HepG2 (cell line): ENCODE data around the gene INAFM1. TPM values are rescaled to one million over a fixed set of nuclear protein-coding genes. Genes with fewer than 3 reads are reported as not detected.

Experiments used
- ATF1 ChIP-seq: IDR thresholded peaks from 2 replicates; pipeline ENCODE4 v1.6.1; 2016; ENCODE audit warnings: mild to moderate bottlenecking, control low read depth
- ATM ChIP-seq: fragments of 450-650 bp; IDR thresholded peaks from 2 replicates; pipeline ENCODE4 v1.7.1; 2017; ENCODE audit warnings: mild to moderate bottlenecking, borderline replicate concordance
- BCL6 ChIP-seq: IDR thresholded peaks from 2 replicates; pipeline ENCODE4 v1.6.1; 2016; ENCODE audit warnings: missing genetic modification reagents, missing compliant biosample characterization
- FOXC1 ChIP-seq: sonication (generic); formaldehyde crosslinking; IDR thresholded peaks from 2 replicates; pipeline ENCODE4 v1.8.0; 2022; ENCODE audit warnings: mild to moderate bottlenecking, missing genetic modification reagents, borderline replicate concordance
- polyA plus RNA-seq, 8 experiments: library from polyadenylated mRNA; depleted of rRNA in 3 of 8; stranded (reverse) in 7 of 8; unstranded in 1 of 8; fragments of >200 nt; fragmentation: Illumina TruSeq in 4 of 8; extraction: Trizol in 4 of 8; gene quantifications; 2 replicates each; pipeline versions ENCODE4 v1.2.1 to v1.2.3, GENCODE V29; 2011 to 2016; ENCODE audit warnings: low read depth in 4 of 8, missing spikeins in 1 of 8, mixed read lengths in 1 of 8; ENCODE audit not compliant: insufficient read depth in 1 of 8
- total RNA-seq, 5 experiments: library from RNA; depleted of rRNA; stranded (reverse); fragments of >200 nt; fragmentation: Illumina TruSeq; extraction: Trizol; gene quantifications; 2 replicates each; pipeline ENCODE4 v1.2.3, GENCODE V29; 2016; ENCODE audit warnings: low read depth in 1 of 5
- TF ChIP-seq, protein P1 (sequence below): sonication (generic); formaldehyde crosslinking; IDR thresholded peaks from 2 replicates; pipeline ENCODE4 v1.5.1; 2020; ENCODE audit warnings: mild to moderate bottlenecking, missing genetic modification reagents, borderline replicate concordance
- TF ChIP-seq, protein P2 (sequence below): sonication (generic); formaldehyde crosslinking; IDR thresholded peaks from 2 replicates; pipeline ENCODE4 v1.4.0; 2020; ENCODE audit warnings: mild to moderate bottlenecking, missing genetic modification reagents
- TF ChIP-seq, protein P3 (sequence below): sonication (generic); formaldehyde crosslinking; IDR thresholded peaks from 2 replicates; pipeline ENCODE4; 2020; ENCODE audit warnings: missing genetic modification reagents, mild to moderate bottlenecking, borderline replicate concordance
- TF ChIP-seq, protein P4 (sequence below): sonication (generic); formaldehyde crosslinking; IDR thresholded peaks from 2 replicates; pipeline ENCODE4 v1.9.0; 2021; ENCODE audit warnings: mild to moderate bottlenecking, missing genetic modification reagents
- TF ChIP-seq, protein P5 (sequence below), 2 experiments: sonication (generic) in 1 of 2; formaldehyde crosslinking in 1 of 2; IDR thresholded peaks; 2 replicates each; pipeline versions ENCODE4 v1.5.1 to v1.6.1; 2011 to 2020; ENCODE audit warnings: borderline replicate concordance in 1 of 2, low read depth in 1 of 2, low read length in 1 of 2, mild to moderate bottlenecking in 1 of 2, missing genetic modification reagents in 1 of 2, moderate library complexity in 1 of 2
- TF ChIP-seq, protein P6 (sequence below): sonication (generic); formaldehyde crosslinking; IDR thresholded peaks from 2 replicates; pipeline ENCODE4 v1.9.0; 2022; ENCODE audit warnings: low read depth, missing genetic modification reagents

Gene INAFM1
- total and polyA plus RNA-seq, 2 of the 13 experiments (the other 11 are each of a cell fraction or from before 2014, with no cell fraction given) = 0.88 to 1.9 TPM

DNA sequence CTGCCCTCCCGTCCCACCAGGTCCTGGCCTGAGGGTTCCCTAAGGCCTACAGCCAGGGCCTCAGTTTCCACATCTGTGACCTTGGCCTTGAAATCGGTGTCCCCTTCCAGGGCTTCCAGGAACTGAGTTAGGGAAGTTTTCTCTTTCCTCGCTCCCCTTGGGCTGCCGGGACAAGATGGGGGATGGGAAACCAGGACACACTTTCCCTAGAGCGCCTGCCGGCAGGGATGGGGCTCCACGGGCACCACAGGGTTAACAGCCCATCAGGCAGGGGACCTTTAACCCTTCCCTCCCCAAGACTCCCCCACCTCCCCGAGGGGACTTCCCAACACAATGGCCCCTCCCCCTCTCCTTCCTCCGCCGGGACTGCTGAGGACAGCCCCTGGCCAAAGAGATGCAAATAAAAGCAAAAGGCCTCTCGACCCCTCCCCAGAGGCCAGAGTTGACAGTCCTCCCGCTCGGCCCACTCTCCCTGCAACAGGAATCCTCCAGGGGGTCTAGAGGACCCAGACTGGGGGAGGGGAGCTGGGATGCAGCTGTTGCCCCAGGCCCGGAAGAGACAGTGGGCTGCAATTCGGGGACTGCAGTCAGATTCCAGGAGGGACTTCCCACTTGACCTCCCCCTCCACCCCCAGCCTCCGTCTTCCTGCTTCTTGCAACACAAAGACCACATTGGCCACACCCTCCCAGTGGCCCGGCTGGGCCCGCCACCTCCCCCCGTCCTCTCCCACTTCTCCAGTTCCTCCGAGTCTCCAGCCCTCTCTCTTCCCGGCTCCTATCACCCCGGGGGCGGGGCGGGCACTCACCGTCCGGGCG, 47.1 kb upstream of the INAFM1 start (continued):
- TF ChIP-seq, protein P1, sequence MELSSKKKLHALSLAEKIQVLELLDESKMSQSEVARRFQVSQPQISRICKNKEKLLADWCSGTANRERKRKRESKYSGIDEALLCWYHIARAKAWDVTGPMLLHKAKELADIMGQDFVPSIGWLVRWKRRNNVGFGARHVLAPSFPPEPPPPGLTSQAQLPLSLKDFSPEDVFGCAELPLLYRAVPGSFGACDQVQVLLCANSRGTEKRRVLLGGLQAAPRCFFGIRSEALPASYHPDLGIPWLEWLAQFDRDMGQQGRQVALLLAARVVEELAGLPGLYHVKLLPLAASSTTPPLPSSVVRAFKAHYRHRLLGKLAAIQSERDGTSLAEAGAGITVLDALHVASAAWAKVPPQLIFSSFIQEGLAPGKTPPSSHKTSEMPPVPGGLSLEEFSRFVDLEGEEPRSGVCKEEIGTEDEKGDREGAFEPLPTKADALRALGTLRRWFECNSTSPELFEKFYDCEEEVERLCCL (CRISPR knock-in tag) = no peak
- TF ChIP-seq FOXC1 (CRISPR knock-in tag) = no peak
- TF ChIP-seq, protein P2, sequence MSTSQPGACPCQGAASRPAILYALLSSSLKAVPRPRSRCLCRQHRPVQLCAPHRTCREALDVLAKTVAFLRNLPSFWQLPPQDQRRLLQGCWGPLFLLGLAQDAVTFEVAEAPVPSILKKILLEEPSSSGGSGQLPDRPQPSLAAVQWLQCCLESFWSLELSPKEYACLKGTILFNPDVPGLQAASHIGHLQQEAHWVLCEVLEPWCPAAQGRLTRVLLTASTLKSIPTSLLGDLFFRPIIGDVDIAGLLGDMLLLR = no peak; the same call in 1 of the 2 replicates
- TF ChIP-seq BCL6 (CRISPR knock-in tag) = peak; percentile 69
- TF ChIP-seq, protein P3, sequence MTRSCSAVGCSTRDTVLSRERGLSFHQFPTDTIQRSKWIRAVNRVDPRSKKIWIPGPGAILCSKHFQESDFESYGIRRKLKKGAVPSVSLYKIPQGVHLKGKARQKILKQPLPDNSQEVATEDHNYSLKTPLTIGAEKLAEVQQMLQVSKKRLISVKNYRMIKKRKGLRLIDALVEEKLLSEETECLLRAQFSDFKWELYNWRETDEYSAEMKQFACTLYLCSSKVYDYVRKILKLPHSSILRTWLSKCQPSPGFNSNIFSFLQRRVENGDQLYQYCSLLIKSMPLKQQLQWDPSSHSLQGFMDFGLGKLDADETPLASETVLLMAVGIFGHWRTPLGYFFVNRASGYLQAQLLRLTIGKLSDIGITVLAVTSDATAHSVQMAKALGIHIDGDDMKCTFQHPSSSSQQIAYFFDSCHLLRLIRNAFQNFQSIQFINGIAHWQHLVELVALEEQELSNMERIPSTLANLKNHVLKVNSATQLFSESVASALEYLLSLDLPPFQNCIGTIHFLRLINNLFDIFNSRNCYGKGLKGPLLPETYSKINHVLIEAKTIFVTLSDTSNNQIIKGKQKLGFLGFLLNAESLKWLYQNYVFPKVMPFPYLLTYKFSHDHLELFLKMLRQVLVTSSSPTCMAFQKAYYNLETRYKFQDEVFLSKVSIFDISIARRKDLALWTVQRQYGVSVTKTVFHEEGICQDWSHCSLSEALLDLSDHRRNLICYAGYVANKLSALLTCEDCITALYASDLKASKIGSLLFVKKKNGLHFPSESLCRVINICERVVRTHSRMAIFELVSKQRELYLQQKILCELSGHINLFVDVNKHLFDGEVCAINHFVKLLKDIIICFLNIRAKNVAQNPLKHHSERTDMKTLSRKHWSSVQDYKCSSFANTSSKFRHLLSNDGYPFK = peak; percentile 19; the same call in 1 of the 2 replicates
- TF ChIP-seq, protein P4, sequence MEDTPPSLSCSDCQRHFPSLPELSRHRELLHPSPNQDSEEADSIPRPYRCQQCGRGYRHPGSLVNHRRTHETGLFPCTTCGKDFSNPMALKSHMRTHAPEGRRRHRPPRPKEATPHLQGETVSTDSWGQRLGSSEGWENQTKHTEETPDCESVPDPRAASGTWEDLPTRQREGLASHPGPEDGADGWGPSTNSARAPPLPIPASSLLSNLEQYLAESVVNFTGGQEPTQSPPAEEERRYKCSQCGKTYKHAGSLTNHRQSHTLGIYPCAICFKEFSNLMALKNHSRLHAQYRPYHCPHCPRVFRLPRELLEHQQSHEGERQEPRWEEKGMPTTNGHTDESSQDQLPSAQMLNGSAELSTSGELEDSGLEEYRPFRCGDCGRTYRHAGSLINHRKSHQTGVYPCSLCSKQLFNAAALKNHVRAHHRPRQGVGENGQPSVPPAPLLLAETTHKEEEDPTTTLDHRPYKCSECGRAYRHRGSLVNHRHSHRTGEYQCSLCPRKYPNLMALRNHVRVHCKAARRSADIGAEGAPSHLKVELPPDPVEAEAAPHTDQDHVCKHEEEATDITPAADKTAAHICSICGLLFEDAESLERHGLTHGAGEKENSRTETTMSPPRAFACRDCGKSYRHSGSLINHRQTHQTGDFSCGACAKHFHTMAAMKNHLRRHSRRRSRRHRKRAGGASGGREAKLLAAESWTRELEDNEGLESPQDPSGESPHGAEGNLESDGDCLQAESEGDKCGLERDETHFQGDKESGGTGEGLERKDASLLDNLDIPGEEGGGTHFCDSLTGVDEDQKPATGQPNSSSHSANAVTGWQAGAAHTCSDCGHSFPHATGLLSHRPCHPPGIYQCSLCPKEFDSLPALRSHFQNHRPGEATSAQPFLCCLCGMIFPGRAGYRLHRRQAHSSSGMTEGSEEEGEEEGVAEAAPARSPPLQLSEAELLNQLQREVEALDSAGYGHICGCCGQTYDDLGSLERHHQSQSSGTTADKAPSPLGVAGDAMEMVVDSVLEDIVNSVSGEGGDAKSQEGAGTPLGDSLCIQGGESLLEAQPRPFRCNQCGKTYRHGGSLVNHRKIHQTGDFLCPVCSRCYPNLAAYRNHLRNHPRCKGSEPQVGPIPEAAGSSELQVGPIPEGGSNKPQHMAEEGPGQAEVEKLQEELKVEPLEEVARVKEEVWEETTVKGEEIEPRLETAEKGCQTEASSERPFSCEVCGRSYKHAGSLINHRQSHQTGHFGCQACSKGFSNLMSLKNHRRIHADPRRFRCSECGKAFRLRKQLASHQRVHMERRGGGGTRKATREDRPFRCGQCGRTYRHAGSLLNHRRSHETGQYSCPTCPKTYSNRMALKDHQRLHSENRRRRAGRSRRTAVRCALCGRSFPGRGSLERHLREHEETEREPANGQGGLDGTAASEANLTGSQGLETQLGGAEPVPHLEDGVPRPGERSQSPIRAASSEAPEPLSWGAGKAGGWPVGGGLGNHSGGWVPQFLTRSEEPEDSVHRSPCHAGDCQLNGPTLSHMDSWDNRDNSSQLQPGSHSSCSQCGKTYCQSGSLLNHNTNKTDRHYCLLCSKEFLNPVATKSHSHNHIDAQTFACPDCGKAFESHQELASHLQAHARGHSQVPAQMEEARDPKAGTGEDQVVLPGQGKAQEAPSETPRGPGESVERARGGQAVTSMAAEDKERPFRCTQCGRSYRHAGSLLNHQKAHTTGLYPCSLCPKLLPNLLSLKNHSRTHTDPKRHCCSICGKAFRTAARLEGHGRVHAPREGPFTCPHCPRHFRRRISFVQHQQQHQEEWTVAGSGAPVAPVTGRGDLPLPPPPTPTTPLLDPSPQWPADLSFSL (CRISPR knock-in tag) = no peak
- TF ChIP-seq, protein P5, sequence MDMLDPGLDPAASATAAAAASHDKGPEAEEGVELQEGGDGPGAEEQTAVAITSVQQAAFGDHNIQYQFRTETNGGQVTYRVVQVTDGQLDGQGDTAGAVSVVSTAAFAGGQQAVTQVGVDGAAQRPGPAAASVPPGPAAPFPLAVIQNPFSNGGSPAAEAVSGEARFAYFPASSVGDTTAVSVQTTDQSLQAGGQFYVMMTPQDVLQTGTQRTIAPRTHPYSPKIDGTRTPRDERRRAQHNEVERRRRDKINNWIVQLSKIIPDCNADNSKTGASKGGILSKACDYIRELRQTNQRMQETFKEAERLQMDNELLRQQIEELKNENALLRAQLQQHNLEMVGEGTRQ (IDR thresholded peaks at IDR 0.05; ENCODE audit: low read depth, low read length) = no peak
- TF ChIP-seq, protein P5 (CRISPR knock-in tag; IDR thresholded peaks at IDR 0.05; ENCODE audit: borderline replicate concordance) = no peak
- TF ChIP-seq ATF1 (CRISPR knock-in tag) = no peak
- no peak for TF ChIP-seq ATM
- TF ChIP-seq, protein P6, sequence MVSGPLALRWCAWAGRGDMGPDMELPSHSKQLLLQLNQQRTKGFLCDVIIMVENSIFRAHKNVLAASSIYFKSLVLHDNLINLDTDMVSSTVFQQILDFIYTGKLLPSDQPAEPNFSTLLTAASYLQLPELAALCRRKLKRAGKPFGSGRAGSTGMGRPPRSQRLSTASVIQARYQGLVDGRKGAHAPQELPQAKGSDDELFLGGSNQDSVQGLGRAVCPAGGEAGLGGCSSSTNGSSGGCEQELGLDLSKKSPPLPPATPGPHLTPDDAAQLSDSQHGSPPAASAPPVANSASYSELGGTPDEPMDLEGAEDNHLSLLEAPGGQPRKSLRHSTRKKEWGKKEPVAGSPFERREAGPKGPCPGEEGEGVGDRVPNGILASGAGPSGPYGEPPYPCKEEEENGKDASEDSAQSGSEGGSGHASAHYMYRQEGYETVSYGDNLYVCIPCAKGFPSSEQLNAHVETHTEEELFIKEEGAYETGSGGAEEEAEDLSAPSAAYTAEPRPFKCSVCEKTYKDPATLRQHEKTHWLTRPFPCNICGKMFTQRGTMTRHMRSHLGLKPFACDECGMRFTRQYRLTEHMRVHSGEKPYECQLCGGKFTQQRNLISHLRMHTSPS (CRISPR knock-in tag) = no peak
